GM21737 (cell line): Measurements from ENCODE around the gene AKR1C8.
"Not testable (repeated sequence)": the region's sequence is repeated elsewhere in the genome, so short reads cannot be mapped to it uniquely, and the experiment has no call there.

Source experiments
- ATAC-seq: cut with Tn5 transposase; IDR thresholded peaks from one replicate; pipeline ENCODE4 v1.9.1; 2021; ENCODE audit warnings: mild to moderate bottlenecking, moderate library complexity; ENCODE audit not compliant: unreplicated experiment

The AKR1C8 gene

GRCh38 chr10:5168897-5169420 lies 16.0 kb downstream of the AKR1C8 start:
- ATAC-seq: no peak

GRCh38 chr10:5165738-5166137 lies 19.2 kb downstream of the AKR1C8 start:
- ATAC-seq: no peak

GRCh38 chr10:5163487-5163886 lies 21.5 kb downstream of the AKR1C8 start:
- no peak for ATAC-seq

GRCh38 chr10:5159126-5159525 lies 25.8 kb downstream of the AKR1C8 start:
- ATAC-seq: no peak

- ATAC-seq: no peak
Observed at GRCh38 chr10:5157501-5157900, 27.4 kb downstream of the AKR1C8 start.

- ATAC-seq: no peak
Observed at GRCh38 chr10:5155951-5156350, 29.0 kb downstream of the AKR1C8 start.

- ATAC-seq: no peak
Observed at GRCh38 chr10:5151076-5151475, 33.9 kb downstream of the AKR1C8 start.

- ATAC-seq: no peak
Observed at GRCh38 chr10:5148678-5149032, 36.3 kb downstream of the AKR1C8 start.

- no peak for ATAC-seq
Observed at GRCh38 chr10:5147981-5148677, 36.8 kb downstream of the AKR1C8 start.

GRCh38 chr10:5147255-5147980 lies 37.5 kb downstream of the AKR1C8 start:
- ATAC-seq: no peak

- ATAC-seq: no peak
Observed at GRCh38 chr10:5146920-5147254, 38.1 kb downstream of the AKR1C8 start.

GRCh38 chr10:5143137-5143536 lies 41.8 kb downstream of the AKR1C8 start:
- no peak for ATAC-seq

GRCh38 chr10:5142199-5142598 lies 42.8 kb downstream of the AKR1C8 start:
- ATAC-seq: no peak

- not testable (repeated sequence) for ATAC-seq
Observed at GRCh38 chr10:5137699-5138098, 47.3 kb downstream of the AKR1C8 start.

- no peak for ATAC-seq
Observed at GRCh38 chr10:5136468-5137087, 48.4 kb downstream of the AKR1C8 start.

GRCh38 chr10:5135581-5135980 lies 49.4 kb downstream of the AKR1C8 start:
- ATAC-seq: no peak

GRCh38 chr10:5125315-5126044 lies 59.5 kb downstream of the AKR1C8 start:
- ATAC-seq: no peak

GRCh38 chr10:5123886-5124285 lies 61.1 kb downstream of the AKR1C8 start:
- ATAC-seq: no peak

GRCh38 chr10:5119997-5120396 lies 65.0 kb downstream of the AKR1C8 start:
- not testable (repeated sequence) for ATAC-seq

- ATAC-seq: no peak
Observed at GRCh38 chr10:5117026-5117425, 67.9 kb downstream of the AKR1C8 start.

GRCh38 chr10:5116621-5117020 lies 68.3 kb downstream of the AKR1C8 start:
- no peak for ATAC-seq
